ENCODE results near the gene DPP9.

DNA sequence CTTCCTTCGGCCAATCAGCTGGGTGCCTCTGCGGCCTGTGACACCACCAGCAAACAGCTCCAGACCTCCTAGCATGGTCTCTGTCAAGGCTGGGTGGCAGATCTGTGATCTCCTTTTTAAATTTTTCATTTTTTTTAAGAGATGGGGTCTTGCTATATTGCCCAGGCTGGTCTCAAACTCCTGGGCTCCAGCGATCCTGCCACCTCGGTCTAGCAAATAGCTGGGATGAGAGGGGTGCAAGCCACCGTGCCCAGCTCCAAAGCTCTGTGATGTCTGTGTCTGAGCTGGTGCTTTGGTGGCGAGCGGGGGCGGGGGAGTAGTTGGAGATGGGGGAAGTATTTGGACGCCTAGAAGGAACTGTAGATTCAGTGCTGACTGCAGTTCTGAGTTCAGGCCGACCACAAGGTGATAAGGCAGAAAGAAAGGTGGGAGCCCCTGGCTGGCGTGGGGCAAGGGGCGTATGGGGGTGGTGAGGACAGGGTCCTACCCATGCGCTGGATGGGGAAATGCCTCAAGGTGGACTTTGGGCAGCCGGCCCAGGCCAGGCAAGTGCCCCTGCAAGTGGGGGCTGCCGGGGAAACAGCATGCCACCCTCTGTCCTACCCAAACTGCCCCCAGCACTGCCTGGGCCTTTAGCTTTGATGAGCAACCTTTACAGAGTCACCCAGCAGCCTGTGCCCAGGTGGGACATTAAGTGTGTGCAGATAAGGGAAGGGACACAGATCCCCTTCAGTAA lies 5.5 kb downstream of the DPP9 start:
- TF ChIP-seq, protein P1, sequence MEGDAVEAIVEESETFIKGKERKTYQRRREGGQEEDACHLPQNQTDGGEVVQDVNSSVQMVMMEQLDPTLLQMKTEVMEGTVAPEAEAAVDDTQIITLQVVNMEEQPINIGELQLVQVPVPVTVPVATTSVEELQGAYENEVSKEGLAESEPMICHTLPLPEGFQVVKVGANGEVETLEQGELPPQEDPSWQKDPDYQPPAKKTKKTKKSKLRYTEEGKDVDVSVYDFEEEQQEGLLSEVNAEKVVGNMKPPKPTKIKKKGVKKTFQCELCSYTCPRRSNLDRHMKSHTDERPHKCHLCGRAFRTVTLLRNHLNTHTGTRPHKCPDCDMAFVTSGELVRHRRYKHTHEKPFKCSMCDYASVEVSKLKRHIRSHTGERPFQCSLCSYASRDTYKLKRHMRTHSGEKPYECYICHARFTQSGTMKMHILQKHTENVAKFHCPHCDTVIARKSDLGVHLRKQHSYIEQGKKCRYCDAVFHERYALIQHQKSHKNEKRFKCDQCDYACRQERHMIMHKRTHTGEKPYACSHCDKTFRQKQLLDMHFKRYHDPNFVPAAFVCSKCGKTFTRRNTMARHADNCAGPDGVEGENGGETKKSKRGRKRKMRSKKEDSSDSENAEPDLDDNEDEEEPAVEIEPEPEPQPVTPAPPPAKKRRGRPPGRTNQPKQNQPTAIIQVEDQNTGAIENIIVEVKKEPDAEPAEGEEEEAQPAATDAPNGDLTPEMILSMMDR (IDR thresholded peaks at IDR 0.05): no peak
- TF ChIP-seq POLR2AphosphoS5 (IDR thresholded peaks at IDR 0.05) (no peak), EP300 (IDR thresholded peaks at IDR 0.05) (no peak)
